Islet of Langerhans (tissue), 1 donor: Measurements from ENCODE around the gene CHMP2A.
"Not testable (repeated sequence)": the region's sequence is repeated elsewhere in the genome, so short reads cannot be mapped to it uniquely, and the experiment has no call there.

Experiments
- FAIRE-seq: peaks from one replicate; lab custom pipeline; 2011; peaks lifted over from hg19 to GRCh38; lab: Jason Lieb, UNC

Gene CHMP2A

GRCh38 chr19:58554494-58555368, at the start of gene CHMP2A:
Gene CHMP2A, minus strand, starts transcription at chr19:58555105. Its CDS starts 893 bp downstream, at chr19:58554212.
- peak; percentile 61 for FAIRE-seq

GRCh38 chr19:58586133-58586765, 31.3 kb upstream of the CHMP2A start:
- no peak for FAIRE-seq

- FAIRE-seq = no peak
Observed at GRCh38 chr19:58585442-58586132, 30.7 kb upstream of the CHMP2A start.

- FAIRE-seq = no peak
Observed at GRCh38 chr19:58584498-58585441, 29.9 kb upstream of the CHMP2A start.

GRCh38 chr19:58582985-58583384, 28.1 kb upstream of the CHMP2A start:
- FAIRE-seq = no peak

DNA sequence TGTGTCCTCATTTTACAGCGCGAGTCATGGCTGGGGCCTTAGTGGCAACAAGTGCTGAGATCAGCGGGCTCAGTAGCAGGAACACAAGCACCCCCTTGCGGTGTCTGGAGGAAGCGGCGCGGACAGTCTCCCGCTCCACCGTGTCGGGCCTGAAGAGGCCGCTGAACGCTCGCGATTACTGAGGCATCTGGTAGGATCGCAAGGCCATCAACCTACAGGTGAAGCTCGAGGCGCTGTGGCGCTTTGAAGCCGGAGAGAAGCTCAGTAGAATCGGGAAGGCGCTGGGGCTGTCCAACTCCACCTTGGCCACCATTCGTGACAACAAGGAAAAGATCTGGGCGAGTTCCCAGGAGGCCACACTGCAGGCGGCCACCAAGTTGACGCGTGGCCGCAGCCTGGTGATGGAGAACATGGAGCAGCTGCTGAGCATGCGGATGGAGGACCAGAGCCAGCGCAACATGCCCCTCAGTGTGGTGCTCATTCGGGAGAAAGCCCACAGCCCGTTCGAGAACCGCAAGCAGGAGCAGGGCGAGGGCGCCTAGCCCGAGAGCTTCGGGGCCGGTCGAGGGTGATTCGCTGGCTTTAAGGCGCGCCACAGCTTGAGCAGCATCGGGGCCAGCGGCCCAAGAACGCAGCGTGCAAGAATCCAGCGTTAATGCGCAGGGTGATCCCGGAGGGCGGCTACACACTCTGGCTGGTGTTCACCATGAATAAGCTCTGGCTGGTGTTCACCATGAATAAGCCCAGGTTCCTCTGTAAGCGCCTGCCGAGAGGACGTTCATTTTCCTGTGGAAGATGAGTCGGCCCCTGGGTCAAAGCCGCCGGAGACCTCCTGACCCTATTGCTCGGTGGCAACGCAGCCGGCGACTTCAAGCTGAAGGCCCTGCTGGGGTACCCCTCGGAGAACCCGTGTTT, 26.6 kb upstream of the CHMP2A start:
- FAIRE-seq = no peak

GRCh38 chr19:58579473-58580142, 24.7 kb upstream of the CHMP2A start:
- no peak for FAIRE-seq

DNA sequence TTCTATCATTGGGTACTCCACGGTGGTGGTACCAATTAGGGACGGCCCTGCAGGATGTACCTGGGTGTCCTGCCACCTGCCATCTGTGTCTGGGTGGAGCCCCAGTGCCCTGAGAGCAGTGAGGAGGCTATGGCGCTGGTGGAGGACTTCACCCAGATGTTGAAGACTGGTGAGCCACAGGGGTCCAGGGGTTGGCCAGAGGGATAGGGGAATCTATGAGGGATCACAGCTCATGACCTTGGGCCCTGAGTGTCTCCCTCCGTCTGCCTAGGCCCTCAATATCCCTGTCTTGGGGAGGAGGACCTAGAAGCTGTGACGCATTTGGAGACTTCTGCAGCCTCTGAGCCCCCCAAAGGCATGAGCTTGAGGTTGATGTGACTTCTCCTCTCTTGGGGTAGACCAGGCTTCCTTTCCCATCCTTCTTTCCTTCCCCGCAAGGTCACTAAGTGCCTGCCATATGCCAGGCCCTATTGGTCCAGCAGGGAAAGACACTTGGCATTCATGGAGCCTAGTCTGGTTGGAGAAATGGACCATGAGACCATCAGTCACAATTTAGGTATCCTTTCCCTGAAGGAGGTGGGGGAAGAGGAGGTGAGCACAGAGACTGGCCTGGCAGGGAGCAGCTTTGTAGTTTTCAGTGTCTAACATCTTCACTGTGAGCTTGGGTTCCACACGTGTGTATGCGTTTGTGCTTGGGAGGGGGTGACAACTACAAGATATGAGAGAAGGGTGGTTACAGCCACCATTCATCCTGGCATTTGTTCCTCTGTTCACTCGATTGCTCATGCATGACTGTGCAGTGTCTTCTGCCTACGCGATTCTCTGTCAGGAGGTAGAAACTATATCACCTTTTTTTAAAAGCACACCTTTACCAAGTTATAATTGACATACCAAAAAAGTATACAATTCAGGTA, 23.4 kb upstream of the CHMP2A start:
- no peak for FAIRE-seq

GRCh38 chr19:58577581-58577980, 22.7 kb upstream of the CHMP2A start:
- not testable (repeated sequence) for FAIRE-seq

- no peak for FAIRE-seq
Observed at GRCh38 chr19:58575183-58576041, 20.5 kb upstream of the CHMP2A start.

DNA sequence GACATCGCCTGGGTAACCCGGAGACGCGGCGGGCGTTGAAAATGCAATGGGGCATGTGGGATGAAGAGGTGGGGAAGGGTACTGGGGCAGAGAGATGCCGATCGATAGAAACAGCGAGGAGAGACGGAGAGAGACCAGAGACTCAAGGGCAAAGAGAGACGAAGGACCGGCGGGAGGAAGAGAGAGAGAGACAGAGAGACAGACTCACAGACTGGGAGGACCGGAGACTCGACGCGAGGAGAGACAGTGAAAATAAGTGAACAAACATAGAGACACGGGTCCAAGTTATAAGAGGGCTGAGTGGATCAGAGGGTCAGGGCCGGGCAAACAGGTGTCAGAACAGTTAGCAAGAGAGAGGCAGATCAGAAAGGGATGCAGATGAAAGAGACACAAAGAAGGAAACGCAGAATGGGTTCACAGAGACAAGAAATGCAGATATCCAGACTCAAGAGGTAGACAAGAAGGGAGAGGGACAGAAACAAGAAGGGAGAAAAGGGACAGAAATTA, 18.8 kb upstream of the CHMP2A start:
- no peak for FAIRE-seq

DNA sequence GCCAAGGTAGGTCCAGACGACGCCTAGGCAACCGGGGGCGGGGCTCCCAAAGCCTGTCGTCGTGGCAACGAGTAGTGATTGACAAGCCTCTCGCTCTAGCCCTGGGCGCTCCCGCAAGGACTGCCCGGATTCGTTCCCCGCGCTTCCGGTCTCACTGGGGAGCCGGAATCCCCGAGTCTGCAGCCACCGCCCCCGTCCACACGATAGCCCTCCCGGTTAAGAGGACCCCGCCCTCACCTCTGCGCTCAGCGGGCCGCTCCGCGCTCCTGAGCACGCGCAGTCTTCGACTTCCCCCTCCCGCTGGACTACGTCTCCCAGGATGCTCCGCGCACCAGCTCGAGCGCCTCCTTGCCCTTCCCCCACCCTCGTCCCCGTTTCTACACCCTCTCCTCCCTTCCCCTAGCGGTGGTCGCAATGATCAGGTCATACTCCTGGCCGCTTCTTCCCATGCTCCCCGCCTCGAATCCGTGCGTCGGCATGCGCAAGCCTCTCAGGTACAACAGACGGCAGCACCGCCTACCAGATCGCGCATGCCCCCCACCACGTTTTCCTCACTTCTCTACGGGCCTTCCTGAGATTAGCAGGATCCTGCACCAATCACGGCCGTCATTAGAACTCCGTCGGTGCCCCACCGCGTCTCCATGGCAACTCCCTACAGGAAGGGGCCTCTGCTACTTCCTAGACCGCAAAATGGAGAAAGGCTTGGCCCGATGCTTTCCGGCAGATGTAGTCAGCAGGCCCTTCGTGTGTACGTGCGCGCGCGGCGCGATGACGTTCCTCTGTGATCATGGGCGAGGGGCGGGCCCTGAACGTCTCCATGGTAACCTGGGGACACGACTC, 18.1 kb upstream of the CHMP2A start, which contains the start of gene MZF1:
MZF1 (minus strand) TSS at position 518 of the 840 bp plus-strand sequence. CDS start 1,946 bp downstream, outside the sequence.
- peak; percentile 90 for FAIRE-seq

GRCh38 chr19:58572026-58572817, 17.3 kb upstream of the CHMP2A start:
- peak; percentile 78 for FAIRE-seq

DNA sequence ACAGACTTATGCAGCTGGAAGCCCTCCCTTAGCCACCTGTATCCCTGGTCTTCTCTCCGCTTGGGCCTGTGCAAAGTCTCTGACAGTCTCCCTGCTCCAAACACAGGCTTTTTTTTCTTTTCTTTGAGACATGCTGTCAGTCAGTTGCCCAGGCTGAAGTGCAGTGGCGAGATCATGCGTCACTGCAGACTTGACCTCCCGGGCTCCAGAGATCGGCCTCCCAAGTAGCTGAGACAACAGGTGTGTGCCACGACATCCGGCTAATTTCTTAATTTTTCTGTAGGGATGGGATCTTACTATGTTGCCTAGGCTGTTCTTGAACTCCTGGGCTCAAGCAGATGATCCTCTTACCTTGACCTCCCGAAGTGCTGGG, 16.7 kb upstream of the CHMP2A start:
- no peak for FAIRE-seq

GRCh38 chr19:58570770-58571574, 16.1 kb upstream of the CHMP2A start:
- no peak for FAIRE-seq
